Keratinocyte (primary cell): ENCODE data around the gene ZNF789. TPM values are rescaled to one million over a fixed set of nuclear protein-coding genes. Genes with fewer than 3 reads are reported as not detected.

ENCODE experiments used
- DNase-seq: peaks from one replicate; pipeline ENCODE4 v3.0.0-alpha.2; 2011; ENCODE audit warnings: low read depth, missing footprints, low spot score
- FAIRE-seq: peaks from 2 replicates; lab custom pipeline; 2011; peaks lifted over from hg19 to GRCh38; lab: Jason Lieb, UNC
- H2AFZ ChIP-seq: 2 replicates; pipeline ENCODE4 v1.6.0; 2012; ENCODE audit warnings: low read length, control low read depth, inconsistent platforms; ENCODE audit not compliant: control insufficient read depth
- H3K27ac ChIP-seq: 2 replicates; pipeline ENCODE4 v1.5.1; 2011; ENCODE audit warnings: low read length; ENCODE audit not compliant: control insufficient read depth, insufficient read depth
- H3K27me3 ChIP-seq: 3 replicates; pipeline ENCODE4 v1.6.0; 2011; ENCODE audit warnings: low read length; ENCODE audit not compliant: control insufficient read depth, insufficient read depth; ENCODE audit errors: extremely low read depth
- H3K36me3 ChIP-seq, 2 experiments: 2 replicates in 1 of 2; 3 replicates in 1 of 2; pipeline ENCODE4 v1.5.1; 2011; ENCODE audit warnings: low read length in 2 of 2, mild to moderate bottlenecking in 1 of 2; ENCODE audit not compliant: control insufficient read depth in 2 of 2, insufficient read depth in 2 of 2; ENCODE audit errors: extremely low read depth in 1 of 2
- H3K4me1 ChIP-seq: 3 replicates; pipeline ENCODE4 v1.5.1; 2011; ENCODE audit warnings: low read length; ENCODE audit not compliant: control insufficient read depth, insufficient read depth; ENCODE audit errors: extremely low read depth
- H3K4me2 ChIP-seq: 3 replicates; pipeline ENCODE4 v1.6.0; 2011; ENCODE audit warnings: low read depth, low read length; ENCODE audit not compliant: control insufficient read depth, insufficient read depth; ENCODE audit errors: extremely low read depth
- H3K4me3 ChIP-seq, 3 experiments: fragments of 200-600 bp in 1 of 3; sonication (generic) in 1 of 3; 2 replicates in 2 of 3; 3 replicates in 1 of 3; pipeline ENCODE4 v1.5.1; 2011 to 2016; ENCODE audit warnings: low read length in 3 of 3, mild to moderate bottlenecking in 3 of 3, control low read depth in 2 of 3, inconsistent platforms in 1 of 3, low read depth in 1 of 3, mixed read lengths in 1 of 3, mixed run types in 1 of 3, moderate library complexity in 1 of 3; ENCODE audit not compliant: control insufficient read depth in 2 of 3, insufficient read depth in 2 of 3; ENCODE audit errors: extremely low read depth in 1 of 3
- H3K79me2 ChIP-seq: 2 replicates; pipeline ENCODE4 v1.6.0; 2012; ENCODE audit warnings: low read length; ENCODE audit not compliant: control insufficient read depth, insufficient read depth
- H3K9ac ChIP-seq: 3 replicates; pipeline ENCODE4 v1.6.0; 2011; ENCODE audit warnings: low read length; ENCODE audit not compliant: control insufficient read depth, insufficient read depth; ENCODE audit errors: extremely low read depth
- H3K9me1 ChIP-seq: 3 replicates; pipeline ENCODE4 v1.6.0; 2011; ENCODE audit warnings: low read length; ENCODE audit not compliant: control insufficient read depth, insufficient read depth; ENCODE audit errors: extremely low read depth
- H3K9me3 ChIP-seq: 2 replicates; pipeline ENCODE4 v1.5.1; 2012; ENCODE audit warnings: low read depth, low read length; ENCODE audit not compliant: control insufficient read depth
- H4K20me1 ChIP-seq: 3 replicates; pipeline ENCODE4 v1.6.0; 2011; ENCODE audit warnings: low read length; ENCODE audit not compliant: control insufficient read depth, insufficient read depth; ENCODE audit errors: extremely low read depth
- EZH2 ChIP-seq: IDR thresholded peaks from one replicate; pipeline ENCODE4 v1.6.1; 2012; ENCODE audit warnings: inconsistent platforms, mild to moderate bottlenecking, low read length, moderate library complexity
- dilution Hi-C: fragments of 300-500 bp; cut with MboI; formaldehyde crosslinking; loops from one replicate; pipeline ENCODE4 v1.7.0; 2020; ENCODE audit warnings: low sequenced_read_pairs; ENCODE audit not compliant: extremely low pct_ligation_motif_present
- polyA plus RNA-seq, 5 experiments: library from polyadenylated mRNA; depleted of rRNA in 3 of 5; stranded (reverse) in 3 of 5; stranded (forward) in 1 of 5; unstranded in 1 of 5; fragments of >200 nt; gene quantifications; 1 replicate in 1 of 5; 2 replicates in 3 of 5; 3 replicates in 1 of 5; pipeline versions ENCODE4 v1.2.1 to v1.2.3, GENCODE V29; 2011 to 2012; ENCODE audit warnings: missing spikeins in 2 of 5, low read depth in 1 of 5, low replicate concordance in 1 of 5
- TF ChIP-seq, protein P1 (sequence below), 3 experiments: IDR thresholded peaks in 1 of 3; conservative IDR thresholded peaks in 1 of 3; optimal IDR thresholded peaks in 1 of 3; 2 replicates in 2 of 3; 3 replicates in 1 of 3; pipeline versions ENCODE3 to v1.5.1; 2011; ENCODE audit warnings: low read length in 3 of 3, mild to moderate bottlenecking in 3 of 3, moderate library complexity in 2 of 3, control low read depth in 1 of 3, inconsistent platforms in 1 of 3; ENCODE audit not compliant: insufficient read depth in 2 of 3; ENCODE audit errors: extremely low read depth in 1 of 3

Gene ZNF789
- polyA plus RNA-seq, 1 donor (not counting 4 experiments of a cell fraction or from before 2014, with no cell fraction given): 17.5 TPM

DNA sequence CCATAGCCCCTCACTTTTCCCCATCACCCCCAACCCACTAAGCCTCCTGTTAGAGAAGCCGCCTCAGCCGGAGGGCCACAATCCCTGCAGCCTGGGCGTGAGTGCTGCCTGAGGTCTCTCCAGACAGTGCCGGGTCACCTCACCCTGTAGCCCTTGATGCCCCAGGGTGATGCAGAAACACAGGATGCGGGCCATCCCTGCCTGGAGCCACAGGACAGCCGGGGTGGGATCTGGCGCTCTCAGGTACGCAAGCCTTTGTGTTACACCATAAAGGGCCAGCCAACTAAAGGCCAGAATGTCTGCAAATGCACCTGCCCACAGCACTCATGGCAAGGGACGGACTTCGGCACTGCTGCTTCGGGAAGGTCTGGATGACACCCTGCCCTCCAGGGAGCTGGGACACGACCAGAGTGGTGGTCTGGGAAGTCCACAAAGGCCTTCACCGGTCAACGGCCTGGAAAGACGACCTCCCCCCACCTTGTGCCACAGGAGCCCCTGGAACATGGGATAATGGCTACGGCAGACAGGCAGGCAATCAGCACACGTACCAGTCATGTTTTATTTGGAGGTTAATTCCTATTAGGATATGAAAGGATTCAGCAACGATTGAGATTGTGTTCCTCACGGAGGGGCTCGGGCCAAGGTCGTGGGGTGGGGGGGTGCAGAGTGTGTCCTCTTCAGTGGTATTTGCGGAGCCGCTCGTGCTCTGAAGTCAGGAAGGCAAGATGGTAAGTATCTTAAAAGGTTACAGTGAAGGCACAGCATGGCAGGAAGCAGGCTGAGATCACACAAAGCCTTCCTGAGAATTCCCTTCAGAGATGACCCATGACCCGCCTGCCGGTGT is 14.8 kb upstream of the ZNF789 start:
- Histone ChIP-seq H3K4me1 (peaks cover 12% of the 10 kb centered on the region), H3K79me2 (peaks cover 65% of the 10 kb centered on the region), H3K9ac (no peak overlapping the region), H3K9me1 (peaks cover 4% of the 10 kb centered on the region), H3K27me3 (no peaks in the 10 kb centered on the region), H3K9me3 (no peaks in the 10 kb centered on the region), H4K20me1 (peaks cover 19% of the 10 kb centered on the region), H3K4me2 (no peak overlapping the region), H2AFZ (no peak overlapping the region), H3K27ac (no peak overlapping the region), H3K36me3 (peaks cover 35 to 68% of the 10 kb centered on the region in 2 experiments), H3K4me3 (no peak overlapping the region)
- FAIRE-seq (no peak), DNase-seq (no peak)
- no peak for TF ChIP-seq EZH2
- TF ChIP-seq, protein P1, sequence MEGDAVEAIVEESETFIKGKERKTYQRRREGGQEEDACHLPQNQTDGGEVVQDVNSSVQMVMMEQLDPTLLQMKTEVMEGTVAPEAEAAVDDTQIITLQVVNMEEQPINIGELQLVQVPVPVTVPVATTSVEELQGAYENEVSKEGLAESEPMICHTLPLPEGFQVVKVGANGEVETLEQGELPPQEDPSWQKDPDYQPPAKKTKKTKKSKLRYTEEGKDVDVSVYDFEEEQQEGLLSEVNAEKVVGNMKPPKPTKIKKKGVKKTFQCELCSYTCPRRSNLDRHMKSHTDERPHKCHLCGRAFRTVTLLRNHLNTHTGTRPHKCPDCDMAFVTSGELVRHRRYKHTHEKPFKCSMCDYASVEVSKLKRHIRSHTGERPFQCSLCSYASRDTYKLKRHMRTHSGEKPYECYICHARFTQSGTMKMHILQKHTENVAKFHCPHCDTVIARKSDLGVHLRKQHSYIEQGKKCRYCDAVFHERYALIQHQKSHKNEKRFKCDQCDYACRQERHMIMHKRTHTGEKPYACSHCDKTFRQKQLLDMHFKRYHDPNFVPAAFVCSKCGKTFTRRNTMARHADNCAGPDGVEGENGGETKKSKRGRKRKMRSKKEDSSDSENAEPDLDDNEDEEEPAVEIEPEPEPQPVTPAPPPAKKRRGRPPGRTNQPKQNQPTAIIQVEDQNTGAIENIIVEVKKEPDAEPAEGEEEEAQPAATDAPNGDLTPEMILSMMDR (optimal IDR thresholded peaks at IDR 0.05 in 1 of 3, IDR thresholded peaks at IDR 0.05 in 1 of 3, conservative IDR thresholded peaks at IDR 0.05 in 1 of 3; ENCODE audit: extremely low read depth in 1 of 3, insufficient read depth in 2 of 3, low read length in 3 of 3): no peak
- dilution Hi-C loops: no loop called here

DNA sequence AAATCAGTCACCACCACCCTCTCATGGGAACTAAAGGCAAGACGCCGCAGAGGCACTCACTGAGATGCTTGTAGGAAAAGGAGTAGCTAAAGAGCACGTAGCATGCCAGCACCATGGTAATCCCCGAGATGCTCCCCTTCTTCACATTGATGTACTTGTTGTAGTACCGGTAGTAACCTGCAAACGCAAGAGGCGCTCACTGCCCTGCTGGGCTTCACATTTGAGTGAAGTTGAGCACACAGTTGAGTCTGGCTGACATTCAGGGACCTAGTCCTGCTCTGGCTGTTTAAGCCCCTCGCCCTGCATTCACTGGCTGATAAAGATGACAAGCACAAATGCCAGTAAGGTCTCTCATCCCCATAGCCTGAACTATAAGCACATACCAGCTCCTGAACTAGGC is 13.6 kb upstream of the ZNF789 start:
- Histone ChIP-seq H3K9me1 (peaks cover 4% of the 10 kb centered on the region), H4K20me1 (peaks cover 19% of the 10 kb centered on the region), H3K27ac (no peak overlapping the region), H3K4me1 (peaks cover 12% of the 10 kb centered on the region), H2AFZ (no peak overlapping the region), H3K27me3 (no peaks in the 10 kb centered on the region), H3K9me3 (no peaks in the 10 kb centered on the region), H3K4me3 (no peak overlapping the region), H3K36me3 (peaks cover 37 to 68% of the 10 kb centered on the region in 2 experiments), H3K9ac (no peak overlapping the region), H3K79me2 (peaks cover 77% of the 10 kb centered on the region), H3K4me2 (no peak overlapping the region)
- no peak for DNase-seq
- no peak for TF ChIP-seq EZH2
- TF ChIP-seq, protein P1 (optimal IDR thresholded peaks at IDR 0.05 in 1 of 3, IDR thresholded peaks at IDR 0.05 in 1 of 3, conservative IDR thresholded peaks at IDR 0.05 in 1 of 3; ENCODE audit: extremely low read depth in 1 of 3, insufficient read depth in 2 of 3, low read length in 3 of 3): peak; percentile 47 to 67 (median 48)
- FAIRE-seq: no peak
- dilution Hi-C loops: no loop called here
